Activated CD8-positive, alpha-beta memory T cell treated with anti-CD3 and anti-CD28 coated beads for 4 hours (primary cell): ENCODE results near the gene LOXL3.
A peak's percentile ranks its signal among the peaks of the same experiment; 100 is the strongest.

ENCODE experiments used
- DNase-seq, 2 donors: peaks; one replicate each; pipeline ENCODE4 v3.0.0-alpha.2; 2020; ENCODE audit warnings: low read depth in 2 of 2

Gene LOXL3

DNA sequence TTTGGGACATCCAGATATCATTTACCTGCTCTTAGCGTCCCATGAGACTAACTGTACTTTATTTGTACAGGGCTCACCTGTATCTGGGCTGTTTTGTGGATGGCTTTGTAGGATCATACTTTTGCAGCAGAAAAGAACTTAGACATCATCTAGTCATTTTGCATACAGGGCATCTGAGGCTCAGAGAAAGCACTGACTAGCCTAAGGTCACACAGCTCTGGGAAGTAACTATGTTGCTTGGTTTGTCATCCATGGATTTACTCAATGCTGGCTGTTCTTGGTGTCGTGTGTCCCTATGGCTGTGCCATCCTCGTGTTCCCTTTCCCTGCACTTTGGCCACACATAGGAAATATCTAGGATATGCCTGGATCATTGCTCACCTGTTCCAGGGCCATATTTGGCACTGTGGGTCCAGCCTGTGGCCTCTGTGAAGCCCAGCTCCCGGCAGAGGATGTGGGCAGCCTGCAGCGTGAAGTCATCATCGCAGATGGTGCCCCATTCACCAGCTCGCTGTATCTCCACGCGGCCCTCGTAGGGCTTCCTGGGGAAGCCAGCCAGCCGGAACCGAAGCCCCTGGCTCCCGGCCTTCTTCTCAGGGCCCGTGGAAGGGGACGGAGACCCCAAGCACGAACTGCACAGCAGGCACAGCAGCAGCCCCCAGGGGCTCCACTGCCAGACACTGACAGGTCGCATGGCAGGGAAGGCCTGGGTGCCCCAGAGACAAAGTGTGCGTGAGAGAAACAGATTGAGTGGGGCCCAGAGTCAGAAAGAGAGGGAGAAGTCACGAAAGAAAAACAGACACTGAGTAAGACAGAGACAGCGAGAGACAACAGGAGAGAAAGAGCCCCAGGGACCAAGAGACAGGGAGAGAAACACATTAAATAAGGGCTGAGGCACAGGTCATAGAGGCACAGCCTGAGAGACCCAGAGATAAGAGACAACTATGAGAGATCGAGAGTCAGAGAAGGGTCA, 1.5 kb downstream of the LOXL3 start:
- no peak for DNase-seq

DNA sequence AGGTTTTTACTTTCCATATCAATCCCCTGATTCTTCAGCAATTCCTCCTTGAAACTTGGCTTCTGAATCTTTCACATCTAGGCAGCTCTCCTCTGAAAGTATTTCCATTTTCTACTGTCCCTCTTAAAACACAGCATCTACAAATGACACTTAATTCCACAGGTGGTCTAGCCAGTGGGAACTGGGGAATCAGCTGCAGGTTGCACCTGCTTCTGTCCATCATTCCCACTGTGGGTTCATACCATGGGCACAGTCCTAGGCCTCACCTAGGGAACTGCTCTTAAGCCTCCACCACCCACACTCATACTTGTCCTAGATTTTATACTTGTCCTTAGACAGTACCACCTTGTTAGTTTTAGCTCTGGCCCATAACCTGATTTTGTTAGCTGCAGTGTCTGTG, 2.2 kb downstream of the LOXL3 start:
- DNase-seq, result no peak

DNA sequence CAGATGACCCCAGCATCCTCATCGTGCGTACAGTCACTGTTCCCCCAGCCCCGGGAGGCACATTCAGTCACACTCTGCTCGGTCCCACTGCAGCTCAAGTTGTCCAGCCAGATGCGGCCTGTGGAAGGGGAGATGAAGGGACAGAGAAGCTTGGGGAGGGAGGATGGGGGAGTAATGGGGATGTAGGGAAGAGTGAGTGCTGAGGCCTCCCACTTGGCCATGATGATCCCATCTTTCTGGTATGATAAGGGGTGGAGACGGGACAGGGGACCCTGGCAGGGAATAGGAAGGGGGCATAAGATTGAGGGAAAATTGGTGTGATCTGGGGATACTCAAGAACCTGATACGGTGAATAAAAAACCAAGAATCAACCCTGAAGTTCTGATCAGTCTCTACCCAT, 3.5 kb downstream of the LOXL3 start:
- DNase-seq, result no peak

DNA sequence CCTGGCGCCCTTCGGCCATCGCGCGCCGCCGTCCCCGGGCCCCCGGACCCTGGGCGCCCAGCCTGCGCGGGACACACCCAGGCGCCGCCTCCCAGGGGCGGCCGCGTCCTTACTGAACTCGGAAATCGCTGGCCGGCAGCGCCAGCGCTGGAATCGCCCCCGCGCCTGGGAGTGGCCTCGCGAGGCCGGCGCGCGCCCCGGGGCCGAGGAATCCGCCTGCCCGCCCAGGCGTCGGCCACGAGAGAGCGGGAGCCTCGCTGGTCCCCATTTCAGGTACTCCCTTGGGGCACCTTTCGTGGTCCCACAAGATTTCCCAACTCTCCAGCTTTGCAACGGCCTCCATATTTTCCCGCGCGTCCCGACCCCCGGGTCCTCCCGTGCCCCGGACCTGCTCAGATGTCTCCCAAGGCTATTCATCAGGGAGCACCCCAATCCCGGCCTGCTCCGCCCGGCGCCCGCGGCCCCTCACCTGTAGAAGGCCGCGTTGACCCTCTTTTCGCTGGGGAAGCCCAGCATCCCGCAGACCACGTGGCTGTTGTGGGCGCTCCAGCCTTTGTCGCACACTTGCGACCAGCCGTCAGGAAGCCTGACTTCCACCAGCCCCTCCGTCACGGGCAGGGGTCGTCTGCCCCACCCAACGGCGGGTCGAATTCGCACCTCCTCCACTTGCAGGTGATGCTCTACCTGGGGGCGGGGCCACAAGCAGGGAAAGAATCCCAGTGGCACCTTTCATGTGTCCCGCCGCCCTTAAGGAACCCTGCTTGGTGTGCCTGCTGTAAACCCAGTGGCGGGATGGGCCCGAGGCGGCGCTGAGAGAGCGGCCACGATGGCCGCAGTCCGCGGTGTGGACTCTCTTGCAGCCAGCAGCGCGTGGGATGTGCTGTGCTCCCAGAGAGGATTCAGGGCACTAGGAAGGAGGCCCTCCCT, 4.6 kb downstream of the LOXL3 start:
- no peak for DNase-seq

DNA sequence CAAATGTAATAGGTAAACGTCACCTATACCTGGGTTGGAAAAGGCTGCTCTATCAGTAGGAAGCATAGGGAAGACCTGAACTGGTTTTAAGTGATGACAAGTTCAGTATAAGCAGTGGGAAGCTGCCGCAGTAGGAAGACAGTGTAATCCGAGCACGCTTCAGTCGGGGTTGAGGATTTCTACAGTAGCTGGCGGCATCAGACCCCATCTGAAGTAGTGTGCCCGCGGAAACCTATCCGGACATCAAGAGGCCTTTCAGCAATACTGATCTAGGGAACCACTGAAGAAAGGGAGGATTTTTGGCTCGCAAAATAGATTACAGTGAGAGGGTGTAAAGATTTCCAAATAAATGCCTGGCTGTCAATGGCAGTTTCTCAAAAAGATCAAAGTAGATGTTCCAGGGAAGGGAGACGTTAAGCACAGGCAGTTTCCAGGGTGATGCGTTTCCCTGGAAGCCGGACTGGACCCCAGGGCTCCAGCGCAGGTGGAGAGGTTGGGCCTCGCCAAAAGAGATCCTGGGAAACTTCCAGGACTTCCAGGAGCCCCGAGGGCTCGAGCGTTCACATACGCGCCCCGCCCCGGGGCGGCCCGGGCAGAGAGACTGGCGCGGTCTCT, 5.3 kb downstream of the LOXL3 start:
- DNase-seq, result no peak

DNA sequence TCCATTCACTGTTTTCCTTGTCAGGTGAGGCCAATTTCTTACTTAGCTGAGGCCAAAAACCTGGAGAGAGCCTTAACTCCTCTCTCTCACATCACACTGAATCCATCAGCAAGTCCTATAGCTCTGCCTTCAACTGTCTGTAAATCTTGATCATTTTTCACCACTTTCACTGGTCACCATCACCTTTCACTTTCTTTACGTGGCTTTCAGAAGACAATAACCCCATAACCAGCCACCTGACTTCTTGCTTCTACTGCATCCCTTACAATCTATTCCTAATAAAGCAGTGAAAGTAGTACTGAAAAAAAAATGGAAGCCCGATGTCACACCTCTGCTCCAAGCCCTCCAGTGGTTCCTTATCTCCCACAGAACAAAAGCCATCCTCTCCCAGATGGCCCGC, 7.7 kb downstream of the LOXL3 start:
- no peak for DNase-seq

DNA sequence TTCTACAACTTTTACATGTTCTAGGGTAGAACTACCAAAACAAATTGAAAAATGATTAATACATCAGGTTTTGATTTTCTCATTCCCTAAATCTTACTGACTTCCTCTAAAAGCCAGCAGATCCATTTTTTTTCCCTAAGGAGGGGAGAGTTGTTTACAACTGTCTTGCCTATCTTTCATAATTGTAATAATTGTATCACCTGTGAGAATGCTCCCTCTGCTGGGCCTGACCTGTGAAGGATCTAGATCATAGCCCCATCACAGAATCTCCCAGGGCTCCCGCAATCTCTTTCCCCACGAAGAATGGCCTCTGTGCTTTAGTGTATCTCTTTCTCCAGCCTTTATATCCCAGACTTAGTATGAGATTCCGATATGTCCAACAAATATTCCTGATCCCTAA, 9.1 kb downstream of the LOXL3 start:
- DNase-seq, result no peak

DNA sequence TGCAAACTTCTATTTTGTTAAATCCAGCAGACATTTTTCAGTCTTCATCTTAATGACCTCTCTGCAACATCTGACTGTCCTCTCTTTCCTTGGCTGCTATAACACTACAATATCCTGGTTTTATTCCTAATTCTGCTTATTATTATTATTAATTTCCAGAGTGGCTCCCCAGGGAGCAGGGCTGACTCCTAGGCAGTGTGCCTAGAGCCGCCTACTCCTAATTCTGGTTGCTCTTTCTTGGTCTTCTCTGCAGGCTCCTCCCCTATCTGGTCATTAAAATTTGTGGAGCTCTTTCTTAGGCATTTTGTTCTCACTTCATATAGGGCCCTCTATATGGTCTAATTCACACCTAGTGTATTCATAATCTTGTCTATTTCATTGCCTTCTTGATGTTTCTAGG, 10.8 kb downstream of the LOXL3 start:
- no peak for DNase-seq

DNA sequence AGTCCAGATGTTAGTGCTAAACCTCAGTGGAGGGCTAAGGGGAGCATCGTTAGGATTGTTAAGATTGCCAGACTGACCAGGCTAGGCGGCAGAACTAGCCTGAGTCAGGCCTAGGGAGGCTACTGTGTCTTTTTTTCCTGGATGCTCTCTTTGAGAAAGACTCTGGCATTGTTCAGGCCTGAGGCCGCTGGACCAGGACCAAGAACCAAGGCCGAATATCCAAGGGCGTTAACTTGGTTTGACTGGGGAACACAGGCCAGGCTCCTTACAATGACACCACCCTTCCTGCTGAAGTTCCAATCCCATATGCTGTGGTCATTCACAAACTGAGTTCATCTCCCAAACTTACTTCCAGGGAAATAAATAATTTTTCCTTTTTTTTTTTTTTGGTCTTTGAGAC, 13.5 kb downstream of the LOXL3 start:
- no peak for DNase-seq

DNA sequence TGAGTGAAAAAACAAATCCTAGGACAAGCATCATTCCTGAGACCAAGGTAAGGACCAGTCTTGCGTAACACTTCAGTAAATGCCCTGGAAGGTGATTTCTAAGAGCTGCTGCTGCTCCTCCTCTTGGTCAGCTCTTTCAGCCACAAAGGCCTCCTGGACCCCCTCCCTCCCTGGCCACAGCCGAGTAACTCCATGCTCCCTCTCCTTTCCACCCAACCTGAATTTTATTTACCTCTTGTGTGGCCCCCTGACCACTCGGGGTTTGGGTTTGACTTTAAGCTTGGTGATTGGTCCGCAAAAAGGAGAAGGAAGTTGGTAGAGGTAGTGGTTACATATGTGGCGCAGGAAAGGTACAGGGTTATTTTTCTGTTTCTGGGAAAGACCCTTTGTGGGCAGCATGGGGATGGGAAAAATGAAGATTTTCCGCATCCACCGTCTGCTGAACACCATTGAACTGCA, 14.8 kb downstream of the LOXL3 start:
- DNase-seq, result no peak

DNA sequence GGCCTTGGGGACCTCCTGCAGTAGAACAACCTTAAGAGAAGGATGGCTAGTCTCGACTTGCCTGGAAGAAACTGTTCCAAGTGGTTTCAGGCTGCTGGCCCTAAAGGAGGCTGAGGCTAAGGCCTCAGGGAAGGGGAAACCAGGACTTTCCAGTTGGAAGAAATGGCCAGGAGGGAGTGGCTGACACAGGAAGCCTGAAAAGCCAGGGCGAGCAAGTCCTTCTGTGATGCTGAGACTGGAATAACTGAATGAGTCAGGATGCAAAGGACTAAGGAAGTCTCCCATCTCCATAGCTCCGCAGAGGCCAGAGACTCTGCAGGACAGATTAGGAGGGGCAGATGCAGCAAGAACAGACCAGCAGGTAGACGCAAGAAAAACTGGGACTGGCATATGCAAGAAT, 16.6 kb downstream of the LOXL3 start:
- DNase-seq, result no peak

DNA sequence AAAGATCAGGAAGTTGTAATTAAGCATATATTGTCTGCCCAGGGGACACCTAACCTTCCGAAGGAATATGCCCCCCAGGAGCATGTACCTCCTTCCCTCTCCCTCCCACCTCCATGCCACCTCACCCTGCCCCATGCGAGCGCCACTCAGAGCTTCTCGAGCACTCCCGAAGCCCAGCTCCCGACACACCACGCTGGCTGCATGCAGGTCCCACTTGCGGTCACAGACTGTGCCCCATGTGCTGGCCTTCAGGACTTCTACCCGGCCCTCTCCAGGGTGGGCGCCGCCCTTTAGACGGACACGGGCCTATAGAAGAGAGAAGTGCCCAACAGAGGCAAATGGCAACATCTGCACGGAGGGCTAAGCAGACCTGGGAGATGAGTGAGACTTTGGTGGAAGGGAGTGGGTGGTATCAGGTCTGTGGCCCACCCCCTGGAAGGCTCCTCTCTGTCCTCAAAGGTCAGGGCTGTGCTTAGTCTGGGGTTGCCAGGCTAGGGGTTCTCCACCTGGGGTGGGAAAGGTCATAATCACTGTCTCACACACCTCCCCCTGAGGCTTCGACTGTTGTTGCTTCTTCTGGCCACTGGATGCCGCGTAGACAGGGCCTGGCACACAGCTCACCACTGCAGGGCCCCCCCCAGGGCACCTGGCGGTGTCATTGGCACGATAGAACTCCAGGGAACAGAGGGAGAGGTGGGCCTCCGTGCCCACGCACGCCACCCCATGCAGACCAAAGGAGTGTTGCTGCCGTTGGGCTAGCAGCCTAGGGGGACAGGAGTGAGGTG, 17.4 kb downstream of the LOXL3 start:
- DNase-seq, result no peak

DNA sequence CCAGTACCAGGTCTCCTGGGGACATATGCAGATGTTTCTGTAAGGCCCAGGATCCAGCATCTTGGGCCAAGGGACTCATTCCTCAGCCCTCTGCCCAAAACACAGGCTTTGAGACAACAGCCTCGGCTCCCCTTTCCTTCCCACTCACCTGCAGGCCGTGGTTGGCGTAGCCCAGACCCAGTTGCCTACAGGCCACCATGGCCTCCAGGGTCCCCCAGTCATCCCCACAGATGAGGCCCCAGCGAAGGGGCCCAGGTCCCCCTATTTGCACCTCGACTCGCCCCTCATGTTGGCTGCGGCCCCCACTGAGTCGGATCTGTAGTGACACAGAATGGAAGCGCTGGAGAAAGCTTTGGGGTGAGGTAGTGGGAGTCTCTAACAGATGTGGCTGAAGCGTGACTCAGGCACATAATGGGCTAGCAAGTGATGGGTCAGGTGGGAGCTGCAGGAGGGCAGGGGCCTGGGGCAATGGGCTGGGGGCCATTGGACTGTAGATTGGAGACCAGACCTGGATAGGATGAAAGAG, 18.2 kb downstream of the LOXL3 start:
- DNase-seq, result no peak

DNA sequence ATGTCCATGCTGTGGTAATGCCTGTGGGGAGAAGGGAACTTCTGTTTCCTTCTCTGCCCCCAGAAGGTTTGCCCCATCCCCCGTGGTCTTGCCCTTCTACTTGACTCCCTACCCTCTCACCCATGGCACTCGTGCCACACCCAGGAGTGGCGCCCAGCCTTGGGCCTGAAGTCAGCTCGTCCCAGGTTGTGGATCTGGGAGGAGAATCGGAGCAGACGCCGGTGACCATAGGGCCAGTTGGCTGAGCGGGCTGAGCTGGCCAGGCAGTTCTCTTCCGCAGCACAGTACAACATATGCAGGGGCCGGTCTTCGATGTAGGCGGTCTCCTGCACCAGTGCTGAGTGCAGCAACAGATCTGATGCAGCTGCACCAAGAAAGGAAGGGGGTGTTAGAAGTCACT, 19.3 kb downstream of the LOXL3 start:
- DNase-seq, result no peak

DNA sequence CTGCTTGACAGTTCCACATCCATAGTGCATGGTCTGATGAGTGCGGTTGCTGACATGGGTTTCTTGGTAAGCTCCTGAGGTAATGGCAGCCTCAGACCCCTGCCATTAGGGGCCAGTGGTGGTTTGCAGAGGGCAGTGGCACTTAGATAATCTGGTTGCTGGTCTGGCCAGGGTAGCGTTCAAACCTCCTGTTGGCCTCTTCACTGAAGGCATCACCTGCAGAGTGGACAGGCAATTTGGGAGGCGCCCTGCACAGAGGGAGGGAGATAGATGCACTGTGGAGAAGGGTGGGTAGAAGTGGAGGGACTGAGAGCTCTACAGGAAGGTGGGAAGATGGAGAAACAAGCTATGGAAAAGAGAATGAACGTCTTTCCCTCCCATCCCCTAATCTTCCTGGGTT, 20.3 kb downstream of the LOXL3 start:
- DNase-seq, result no peak

DNA sequence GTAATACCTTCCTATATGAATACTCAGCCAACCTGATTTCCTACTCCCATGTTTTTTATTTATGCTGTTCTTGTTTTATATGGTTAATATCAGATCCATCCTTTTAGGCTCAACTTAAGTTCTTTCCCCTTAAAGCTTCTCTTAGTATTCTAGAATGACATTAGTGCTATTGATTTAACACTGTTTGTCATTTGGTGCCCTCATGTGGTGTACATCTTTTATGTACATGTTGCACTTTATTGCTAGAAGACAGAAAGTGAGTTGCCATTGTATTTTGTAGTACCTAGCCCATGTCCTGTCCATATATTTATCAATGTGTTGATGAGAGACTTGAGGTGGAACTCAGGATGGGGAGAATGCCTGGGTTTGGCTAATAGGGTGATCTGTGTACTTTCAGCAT, 21.5 kb downstream of the LOXL3 start:
- no peak for DNase-seq

DNA sequence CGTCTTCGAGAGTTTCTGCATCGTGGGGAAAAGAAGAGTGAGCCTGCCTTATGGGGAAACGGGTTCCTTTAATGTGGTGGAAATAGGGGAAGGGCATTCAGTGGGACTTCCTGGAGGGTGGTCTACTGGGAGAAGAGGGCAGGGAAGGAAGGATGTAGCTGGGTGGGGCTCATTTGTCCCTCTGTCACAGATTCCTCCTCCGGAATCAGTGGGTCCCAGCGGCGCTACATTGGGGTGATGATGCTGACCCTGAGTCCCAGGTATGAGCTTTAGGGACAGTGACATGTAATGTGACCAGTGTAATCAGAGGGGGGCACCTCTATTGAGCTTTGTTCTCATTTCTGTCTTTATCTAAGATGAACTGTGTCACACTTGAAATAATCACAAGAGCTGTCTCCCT, 22.1 kb downstream of the LOXL3 start:
- no peak for DNase-seq

DNA sequence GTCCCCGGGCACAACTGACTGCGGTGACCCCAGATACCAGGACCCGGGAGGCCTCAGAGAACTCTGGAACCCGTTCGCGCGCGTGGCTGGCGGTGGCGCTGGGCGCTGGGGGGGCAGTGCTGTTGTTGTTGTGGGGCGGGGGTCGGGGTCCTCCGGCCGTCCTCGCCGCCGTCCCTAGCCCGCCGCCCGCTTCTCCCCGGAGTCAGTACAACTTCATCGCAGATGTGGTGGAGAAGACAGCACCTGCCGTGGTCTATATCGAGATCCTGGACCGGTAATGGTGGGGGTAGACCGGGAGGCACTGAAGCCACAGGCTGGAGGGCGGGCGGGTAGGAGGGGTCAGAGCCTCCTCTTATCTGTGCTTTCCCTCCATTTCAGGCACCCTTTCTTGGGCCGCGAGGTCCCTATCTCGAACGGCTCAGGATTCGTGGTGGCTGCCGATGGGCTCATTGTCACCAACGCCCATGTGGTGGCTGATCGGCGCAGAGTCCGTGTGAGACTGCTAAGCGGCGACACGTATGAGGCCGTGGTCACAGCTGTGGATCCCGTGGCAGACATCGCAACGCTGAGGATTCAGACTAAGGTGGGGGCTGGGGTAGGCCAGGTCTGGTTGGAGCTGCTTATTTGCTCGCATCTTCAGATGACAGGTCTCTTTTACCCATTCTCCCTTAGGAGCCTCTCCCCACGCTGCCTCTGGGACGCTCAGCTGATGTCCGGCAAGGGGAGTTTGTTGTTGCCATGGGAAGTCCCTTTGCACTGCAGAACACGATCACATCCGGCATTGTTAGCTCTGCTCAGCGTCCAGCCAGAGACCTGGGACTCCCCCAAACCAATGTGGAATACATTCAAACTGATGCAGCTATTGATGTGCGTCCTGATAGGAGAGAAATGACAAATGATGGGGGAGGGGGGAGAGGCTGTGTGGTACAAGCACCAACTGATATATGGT, 23.2 kb downstream of the LOXL3 start:
- DNase-seq, result peak in 1 of 2 donors; percentile 20

DNA sequence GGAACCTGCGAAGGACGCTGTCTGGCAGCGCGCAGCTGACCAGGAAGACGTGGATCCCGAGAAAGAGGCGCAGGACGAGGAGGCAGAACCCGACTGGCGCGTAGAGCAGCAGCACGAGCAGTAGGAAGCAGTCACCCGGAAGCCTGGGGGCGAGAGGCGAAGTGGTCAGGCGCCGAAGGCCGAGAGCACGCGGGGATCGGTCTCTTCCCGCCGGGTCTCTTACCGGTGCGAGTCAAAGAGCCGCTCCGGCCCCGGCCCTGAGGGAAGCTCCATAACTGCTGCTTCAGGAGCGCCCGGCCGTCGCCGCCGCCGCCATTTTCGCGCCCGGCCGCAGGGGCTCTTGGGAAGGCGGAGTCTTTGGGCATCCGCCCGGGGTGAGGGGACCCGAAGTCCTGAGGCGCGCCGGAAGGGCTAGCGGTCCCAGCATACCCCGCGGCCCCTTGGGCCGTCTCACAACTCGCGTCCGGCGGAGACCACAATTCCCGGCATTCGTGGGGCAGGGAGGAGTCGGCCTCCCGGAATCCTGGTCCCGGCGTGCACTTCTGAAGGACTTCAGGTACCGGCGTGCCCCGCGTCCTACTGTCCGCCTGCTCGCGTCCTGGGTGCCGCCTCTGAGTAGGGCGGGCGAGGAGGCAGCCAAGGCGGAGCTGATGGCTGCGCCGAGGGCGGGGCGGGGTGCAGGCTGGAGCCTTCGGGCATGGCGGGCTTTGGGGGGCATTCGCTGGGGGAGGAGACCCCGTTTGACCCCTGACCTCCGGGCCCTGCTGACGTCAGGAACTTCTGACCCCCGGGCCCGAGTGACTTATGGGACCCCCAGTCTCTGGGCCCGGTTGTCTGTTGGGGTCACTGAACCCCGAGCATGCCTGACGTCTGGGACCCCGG, 24.1 kb downstream of the LOXL3 start, which contains the start of the genes AUP1 and HTRA2:
AUP1 (minus strand) TSS at position 350 of the 882 bp plus-strand sequence; CDS start at position 273, 77 bp downstream.
HTRA2 (plus strand) TSS at position 577 of the 882 bp plus-strand sequence; CDS start at position 651, 74 bp downstream.
- DNase-seq, result peak; percentile 65 to 78
